GM21390 (cell line): ENCODE results near the gene DKK1.

Experiments used
- ATAC-seq: cut with Tn5 transposase; IDR thresholded peaks from one replicate; pipeline ENCODE4 v1.9.1; 2021; ENCODE audit not compliant: unreplicated experiment

DKK1 gene

DNA sequence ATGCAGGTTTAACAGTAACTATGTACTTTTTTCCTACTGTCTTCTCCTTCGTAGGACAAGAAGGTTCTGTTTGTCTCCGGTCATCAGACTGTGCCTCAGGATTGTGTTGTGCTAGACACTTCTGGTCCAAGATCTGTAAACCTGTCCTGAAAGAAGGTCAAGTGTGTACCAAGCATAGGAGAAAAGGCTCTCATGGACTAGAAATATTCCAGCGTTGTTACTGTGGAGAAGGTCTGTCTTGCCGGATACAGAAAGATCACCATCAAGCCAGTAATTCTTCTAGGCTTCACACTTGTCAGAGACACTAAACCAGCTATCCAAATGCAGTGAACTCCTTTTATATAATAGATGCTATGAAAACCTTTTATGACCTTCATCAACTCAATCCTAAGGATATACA, 2.4 kb downstream of the DKK1 start:
- ATAC-seq, result no peak

DNA sequence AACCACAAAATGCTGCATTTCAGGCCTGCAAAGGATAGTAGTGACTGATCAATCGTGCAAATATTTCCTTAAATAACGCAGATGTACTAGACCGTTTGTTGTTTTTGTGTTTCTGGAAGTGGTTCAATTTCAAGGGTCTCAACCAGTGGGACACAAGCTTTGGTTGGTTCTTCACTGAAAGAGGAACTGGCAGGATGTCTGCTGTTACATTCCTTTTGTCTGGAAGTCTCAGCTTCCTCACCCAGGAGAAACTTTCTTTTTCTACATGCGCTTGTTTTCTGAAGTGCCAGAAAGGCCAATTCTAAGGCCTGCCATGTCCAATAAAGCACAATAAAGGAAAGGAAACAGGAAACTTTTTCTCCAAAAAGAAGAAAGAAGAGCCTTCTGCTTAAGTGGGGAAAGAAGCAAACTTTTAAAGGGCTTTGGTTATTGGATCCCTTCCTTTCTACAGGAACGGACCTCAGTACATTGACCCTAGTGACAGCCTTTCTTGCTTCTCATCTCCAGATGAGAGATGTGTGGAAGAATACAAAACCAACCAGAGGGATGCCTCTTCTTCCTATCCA, 4.1 kb downstream of the DKK1 start:
- ATAC-seq, result no peak

DNA sequence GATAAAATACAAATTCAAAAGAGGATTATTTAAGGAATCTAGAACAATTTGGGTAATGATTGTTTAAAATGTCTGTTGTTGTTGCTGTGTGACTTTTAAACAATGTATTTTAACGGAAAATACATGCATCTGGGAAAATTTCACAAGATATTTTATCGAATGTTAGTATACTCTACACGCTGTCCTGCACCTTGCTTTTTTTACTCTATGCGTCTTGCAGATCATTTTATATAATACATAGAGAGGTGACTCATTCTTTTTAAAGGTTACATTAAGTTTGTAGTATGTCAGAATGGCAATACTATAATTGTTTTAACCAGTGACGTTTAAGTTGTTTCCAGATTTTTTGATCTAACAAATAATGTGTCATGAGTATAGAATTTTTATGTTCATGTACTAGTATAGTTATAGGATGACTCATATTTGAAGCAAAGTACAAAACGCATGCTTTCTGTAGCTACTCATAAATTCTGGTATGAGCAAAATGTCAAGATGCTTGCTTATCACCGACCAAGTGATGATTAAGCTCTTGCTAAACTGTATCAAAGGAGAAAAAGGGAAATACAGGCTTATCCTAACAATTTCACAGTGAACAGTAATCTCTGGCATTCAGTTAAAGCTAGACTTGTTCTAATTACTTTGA, 4.9 kb downstream of the DKK1 start:
- ATAC-seq, result no peak

DNA sequence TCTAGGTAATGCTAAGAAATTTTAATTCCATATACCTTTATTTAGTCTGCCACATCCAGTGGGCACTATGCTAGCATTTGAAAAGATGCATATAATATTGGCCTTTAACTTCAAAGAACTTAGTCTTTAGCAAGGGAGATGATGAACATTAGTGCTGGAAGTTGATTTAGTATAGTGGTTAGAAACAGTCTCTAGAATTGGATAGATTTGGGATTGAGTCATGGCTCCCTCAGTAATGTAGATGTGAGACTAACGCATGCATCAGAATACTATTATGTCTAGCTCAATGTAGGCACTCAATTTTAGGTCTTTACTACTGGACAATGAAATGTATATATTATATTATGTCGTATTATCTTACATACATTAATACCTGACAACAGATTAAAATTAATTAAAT, 5.8 kb downstream of the DKK1 start:
- ATAC-seq, result no peak

DNA sequence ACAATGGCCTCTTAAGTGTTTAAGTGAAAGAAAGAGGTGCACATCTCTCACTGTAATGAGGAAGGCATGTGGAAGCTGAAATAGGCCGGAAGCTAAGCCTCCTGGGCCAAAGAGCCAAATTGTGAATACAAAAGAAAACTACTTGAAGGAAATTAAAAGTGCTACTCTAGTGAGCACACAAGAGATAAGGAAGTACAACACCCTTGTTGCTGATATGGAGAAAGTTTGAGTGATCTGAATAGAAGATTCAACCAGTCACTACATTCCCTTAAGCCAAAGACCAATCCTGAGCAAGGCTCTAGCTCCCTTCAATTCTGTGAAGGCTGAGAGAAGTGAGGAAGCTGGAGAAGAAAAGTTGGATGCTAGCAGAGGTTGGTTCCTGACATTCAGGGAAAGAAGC, 8.2 kb downstream of the DKK1 start:
- no peak for ATAC-seq

DNA sequence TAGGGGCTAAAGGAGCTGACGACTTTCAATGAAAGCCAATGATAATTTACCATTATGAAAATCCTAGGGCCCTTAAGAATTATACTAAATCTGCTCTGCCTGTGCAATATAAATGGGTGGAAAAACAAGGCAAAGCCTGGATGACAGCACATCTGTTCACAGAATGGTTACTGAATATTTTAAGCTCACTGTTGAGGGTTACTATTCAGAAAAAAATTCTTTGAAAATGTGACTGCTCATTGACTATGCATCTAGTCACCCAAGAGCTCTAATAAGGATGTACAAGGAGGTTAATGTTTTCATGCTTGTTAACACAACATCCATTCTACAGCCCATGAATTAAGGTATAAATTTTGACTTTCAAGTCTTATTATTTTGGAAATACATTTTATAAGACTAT, 8.9 kb downstream of the DKK1 start:
- no peak for ATAC-seq

DNA sequence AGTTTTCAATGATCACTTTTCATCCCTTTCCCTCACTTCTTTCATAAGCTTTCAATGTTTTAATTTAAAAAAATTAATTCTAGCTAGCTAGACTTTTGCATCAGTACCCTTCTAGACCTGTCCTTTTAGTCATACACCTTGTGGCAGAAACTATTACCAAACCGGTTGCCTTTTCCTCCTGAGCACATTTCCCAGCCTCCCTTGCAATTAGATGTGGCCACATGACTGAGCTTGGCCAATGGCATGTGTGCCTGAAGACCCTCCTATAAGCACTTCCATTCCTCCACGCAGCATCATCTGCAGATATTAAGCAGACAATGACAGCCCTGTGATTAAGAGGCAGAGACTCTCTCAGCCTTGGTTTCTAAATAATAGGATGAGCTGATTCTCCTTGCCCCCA, 12.3 kb downstream of the DKK1 start:
- no peak for ATAC-seq

DNA sequence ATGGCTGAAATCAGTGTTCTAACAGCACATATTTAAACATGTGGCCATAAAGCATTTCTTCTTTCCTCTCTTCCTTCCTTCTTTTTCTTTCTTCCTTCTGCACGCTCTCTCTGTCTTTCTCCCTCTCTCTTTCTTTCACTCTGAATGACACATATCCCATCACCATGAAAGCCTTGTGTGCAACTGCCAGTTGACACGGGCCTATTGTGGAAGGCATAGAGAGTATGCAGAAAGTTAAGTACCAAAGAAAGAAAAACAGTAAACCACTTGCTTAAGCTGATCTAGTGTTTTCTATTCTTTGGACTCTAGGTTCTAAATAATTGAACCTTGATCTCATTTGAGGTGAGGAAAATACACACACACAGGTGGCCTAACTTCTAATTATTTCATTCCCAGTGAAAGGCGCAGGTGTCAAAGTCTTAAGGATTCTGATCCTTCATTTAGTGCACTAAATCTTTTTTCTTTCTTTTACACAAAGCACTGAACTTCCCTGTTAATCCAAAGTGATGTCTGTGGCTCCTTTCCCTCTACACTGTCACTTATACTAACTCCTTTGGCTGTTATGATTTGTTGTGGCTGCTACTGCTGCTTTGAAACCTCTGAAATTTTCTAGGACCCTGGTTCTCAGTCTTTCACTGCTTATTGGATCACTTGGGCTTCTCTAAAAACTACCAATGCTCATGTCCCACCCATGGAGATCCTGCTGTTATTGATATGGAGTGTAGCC, 17.7 kb downstream of the DKK1 start:
- no peak for ATAC-seq

DNA sequence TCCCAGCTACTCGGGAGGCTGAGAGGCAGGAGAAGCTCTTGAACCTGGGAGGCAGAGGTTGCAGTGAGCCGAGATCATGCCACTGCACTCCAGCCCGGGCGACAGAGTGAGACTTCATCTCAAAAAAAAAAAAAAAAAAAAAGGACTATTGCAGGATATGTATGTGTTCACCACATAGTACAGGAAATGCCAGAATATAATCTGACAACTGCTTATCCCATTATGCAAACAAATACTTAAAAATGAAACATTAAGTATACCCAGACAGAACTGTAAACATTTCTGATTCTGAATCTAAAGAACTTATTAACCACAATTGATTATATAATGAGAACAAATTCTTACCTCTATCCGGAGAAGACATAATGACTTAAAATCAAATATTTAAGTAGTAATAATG, 18.7 kb downstream of the DKK1 start:
- no peak for ATAC-seq

DNA sequence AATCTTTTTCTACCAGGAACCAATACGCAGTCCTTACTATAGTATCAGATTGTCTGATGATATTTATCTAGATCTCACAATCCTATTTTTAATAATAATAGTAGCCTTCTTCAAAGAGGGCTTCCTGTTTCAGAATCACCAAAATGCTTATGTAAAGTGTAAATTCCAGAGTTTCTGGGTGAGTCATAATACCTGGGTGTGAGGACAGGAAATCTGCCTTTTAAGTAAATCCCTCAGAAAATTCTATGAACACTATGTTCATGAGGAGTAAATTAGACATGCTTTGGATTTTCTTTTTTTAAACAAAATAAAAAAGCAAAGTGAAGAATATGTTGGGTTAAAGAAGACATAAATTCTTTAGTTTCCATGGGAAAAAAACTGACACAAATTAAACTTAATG, 20.5 kb downstream of the DKK1 start:
- no peak for ATAC-seq

DNA sequence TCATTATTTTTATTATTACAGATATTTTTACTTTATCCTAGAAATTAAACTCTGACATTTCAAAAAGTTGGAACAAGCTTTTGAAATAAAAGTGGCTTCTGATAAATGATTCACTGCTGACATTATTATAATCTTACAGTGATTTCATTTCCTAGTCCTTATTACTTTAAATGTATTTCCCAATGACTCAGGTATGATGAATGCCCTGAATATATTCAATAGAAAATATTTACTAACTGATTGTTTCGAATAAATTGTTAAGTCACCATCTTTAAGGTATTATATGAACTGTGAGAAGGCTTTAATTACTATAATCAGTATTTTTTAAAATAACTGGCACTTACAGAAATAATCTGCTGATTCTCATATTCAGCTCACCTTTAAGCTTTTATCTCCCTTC, 21.6 kb downstream of the DKK1 start:
- no peak for ATAC-seq

DNA sequence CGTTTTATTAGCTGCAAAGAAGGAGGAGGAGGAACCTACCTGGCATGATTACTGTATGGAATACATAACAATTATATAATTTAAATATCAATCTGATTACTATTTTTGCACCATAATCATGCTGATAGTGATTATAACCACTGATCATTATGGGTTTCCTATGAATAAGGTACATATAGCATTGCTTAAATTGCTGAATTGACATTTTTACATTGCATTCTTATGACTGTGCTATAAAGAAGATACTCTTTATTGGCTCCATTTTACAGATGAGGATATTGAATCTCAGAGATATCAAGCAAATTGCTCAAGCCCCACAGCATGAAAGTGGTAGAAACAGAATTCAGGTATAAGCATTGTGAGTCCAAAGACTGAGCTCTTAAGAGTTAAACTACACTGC, 23.1 kb downstream of the DKK1 start:
- no peak for ATAC-seq

DNA sequence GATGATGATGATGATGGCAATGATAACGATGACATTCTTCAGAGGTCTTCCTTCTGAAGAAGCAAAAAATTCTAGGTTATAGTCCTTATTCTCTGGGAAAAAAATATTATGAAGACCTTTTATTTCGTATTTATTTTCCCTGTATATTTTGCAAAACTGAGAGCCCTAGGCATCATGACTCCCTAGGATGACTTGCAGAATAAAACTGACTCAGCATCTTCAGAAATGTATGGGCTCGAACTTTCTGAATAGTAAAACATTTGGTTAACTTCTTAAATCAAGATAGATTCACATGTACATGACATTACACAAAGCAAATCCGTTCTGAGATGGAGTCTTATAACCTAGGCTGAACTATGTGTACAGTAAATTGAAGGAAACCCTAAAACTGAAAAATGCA, 29.4 kb downstream of the DKK1 start:
- no peak for ATAC-seq

DNA sequence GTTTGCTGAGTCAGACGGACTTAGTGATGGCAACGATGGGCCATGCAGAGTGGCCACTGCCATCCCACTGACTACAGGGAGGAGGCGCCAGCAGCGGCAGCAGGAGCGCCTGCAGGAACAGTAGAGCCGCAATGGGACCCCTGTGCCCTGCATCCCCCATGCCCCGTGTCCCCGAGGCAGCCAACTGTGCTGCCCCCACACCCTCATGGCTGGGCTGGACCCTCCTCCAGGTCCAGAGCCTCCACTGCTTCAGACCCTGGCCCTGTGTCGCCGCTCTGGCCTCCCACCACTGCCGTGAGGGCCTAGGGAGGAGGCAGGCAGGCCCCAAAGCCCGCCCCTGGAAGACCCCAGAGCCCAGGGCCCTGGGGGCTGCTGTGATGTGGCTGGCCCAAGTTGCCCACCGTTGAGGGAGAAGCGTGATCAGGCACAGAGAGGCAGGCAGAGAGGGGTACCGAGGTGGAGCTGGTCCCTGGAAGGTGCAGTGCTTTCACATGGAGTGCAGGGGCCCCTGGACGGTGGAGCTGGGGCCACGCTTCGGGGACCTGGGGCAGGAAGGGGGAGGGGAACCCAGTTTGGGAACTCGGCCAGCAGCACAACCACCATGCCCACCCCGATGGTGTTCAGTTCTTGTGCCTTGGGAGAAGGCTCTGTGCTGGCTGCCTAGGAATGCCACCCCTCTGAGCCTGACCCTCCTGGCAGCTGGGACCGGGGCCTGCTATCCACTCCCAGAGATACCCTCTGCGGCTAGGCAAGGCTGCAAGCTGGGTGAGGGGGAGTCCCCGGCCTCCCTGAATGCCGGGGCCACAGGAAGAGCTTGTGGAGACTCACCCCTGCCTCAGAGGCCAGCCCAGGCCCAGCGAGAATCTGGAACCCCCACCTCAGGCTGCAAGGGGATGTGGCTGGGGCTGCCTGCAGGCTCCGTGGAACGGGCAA, 32.6 kb downstream of the DKK1 start:
- ATAC-seq, result no peak

DNA sequence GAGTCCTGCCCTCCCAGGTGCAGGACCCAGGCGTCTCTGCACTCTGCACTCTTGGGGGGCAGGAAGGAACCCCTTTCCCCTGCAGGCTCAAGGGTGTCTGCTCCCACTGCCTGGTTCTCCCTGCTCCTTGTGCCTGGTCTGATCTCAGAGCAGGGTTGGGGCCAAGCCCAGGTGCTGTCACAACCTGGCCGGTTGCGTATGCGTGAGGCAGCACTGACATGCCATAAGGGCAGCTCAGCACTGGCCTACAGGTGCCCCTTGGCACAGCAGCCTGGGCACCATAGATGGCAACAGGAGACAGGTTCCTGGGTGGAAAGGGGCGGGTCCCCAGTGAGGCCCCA, 33.2 kb downstream of the DKK1 start:
- ATAC-seq, result no peak

DNA sequence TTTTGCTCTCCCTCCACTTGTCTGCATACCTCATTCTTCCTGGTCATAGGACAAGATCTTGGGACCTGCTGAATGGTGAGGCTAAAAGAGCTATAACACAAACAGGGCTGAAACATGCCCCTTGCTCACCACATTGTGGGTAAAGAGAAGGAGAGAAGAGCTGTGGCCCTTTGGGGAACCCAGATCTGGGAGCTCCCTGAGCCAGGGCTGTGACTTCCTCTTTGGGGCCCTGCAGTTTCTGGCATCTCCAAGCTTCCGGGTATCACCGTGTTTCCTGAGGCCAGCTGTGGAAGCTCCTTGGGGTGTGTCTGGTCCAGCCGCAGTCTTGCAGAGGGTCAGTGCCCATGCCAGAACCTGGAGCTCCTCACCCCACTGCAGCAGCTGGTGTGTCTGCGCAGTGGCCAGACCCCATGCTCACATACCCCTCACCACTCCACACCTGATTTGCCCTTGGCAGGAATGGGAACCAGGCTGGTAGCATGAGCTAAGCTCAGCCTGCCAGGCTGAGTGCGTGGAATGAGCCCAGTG, 34.0 kb downstream of the DKK1 start:
- ATAC-seq, result no peak

DNA sequence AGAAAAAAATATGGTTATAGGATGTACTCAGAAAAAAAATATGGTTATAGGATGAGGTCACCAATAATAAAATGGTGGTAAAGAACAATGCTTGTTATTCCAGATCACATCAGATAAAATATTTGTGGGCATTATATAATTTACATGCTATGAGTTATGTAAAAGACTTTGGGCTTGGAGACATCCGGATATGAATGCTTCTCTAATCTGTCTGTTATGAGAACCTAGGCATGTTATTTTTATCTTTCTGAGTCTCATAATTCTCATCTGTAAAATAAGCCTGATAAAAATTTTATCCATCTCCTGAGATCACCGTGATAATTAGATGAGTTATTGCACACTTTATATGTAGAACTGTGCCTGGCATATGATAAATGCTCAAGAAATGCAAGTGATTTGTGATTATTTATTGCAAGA, 37.8 kb downstream of the DKK1 start:
- ATAC-seq, result no peak

DNA sequence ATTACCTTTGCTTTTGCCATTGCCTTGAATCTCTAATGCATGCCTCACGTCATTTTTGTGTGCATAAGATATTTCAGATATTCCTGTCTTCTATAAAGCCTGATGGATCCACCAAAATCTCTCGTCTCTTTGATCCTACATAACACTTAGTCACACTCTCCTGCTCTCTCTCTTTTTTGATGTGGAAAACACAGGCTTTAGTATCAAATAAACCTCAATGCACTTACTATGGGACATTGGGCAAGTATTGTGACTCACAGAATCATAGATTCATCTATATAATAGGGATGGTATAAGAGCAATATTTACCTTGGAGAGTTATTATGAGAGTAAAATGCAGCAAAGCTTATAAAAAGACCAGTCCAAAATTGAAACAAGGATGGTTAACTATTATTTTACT, 39.1 kb downstream of the DKK1 start:
- ATAC-seq, result no peak

DNA sequence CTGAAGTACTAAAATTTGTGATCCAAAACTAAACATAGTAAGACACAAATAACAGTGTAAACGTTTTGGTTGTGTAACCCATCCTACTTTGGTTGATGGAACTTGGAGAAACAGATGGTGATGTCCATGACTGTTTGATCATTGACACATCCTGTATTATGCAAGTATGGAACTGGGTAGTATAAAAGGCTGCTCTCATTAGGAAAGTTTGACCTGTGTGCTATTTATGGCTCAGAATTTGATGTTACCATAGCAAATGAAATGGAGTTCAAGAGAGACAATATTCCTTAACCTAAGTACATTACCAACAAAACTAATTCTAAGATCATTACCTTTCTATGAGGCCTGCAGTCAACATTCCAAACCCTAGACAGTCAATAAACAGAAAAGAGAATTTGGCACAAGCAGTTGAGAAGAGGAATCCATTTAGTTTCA, 39.9 kb downstream of the DKK1 start:
- no peak for ATAC-seq

DNA sequence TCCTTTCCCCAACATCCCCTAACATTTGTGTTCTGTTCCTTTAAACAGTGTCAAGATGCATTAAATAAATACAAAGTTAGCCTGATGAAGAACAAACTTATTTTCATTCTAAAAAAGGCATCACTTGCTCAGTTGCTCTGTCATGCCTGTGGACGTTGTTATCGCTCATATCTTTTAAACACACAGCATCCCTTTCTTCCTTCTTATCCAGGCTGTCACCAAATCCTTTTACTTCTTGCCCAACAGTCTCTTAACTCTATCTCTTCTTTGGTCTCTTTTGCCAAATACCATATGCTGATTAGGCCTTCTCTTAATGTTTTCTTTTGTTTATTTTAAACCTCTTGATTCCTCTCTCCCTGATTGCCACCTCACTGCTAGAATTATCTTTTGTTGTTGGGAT, 43.9 kb downstream of the DKK1 start:
- no peak for ATAC-seq

DNA sequence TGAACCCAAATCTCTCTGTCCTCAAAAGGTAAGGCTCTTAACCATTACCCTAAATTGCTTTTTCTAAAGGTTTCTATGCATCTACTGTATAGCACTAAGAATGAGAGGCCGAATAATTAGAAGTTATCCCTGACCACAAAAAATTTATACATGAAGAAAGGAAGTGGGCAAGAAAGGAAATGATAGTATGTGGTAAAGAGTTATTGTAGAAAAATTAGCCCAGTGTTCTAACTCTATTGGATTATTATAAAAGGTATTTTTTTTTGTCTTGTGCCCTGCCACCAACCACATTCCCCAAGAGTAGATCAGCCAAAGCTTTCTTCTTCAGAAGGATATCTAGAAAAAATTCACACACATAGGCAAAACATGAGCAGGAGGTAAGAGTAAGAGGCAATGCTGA, 45.4 kb downstream of the DKK1 start:
- ATAC-seq, result no peak
